NCI-H146 treated with DMSO at 0.1 percent for 48 hours (cell line): Measurements from ENCODE around the gene AKAP6.
"Not testable (repeated sequence)": the region's sequence is repeated elsewhere in the genome, so short reads cannot be mapped to it uniquely, and the experiment has no call there.

Experiments
- DNase-seq: peaks from one replicate; lab custom pipeline; 2025; ENCODE audit not compliant: unreplicated experiment; lab: John Stamatoyannopoulos, UW

The AKAP6 gene

GRCh38 chr14:32737621-32738020 is 408.5 kb downstream of the AKAP6 start:
- no peak for DNase-seq

- no peak for DNase-seq
Observed at GRCh38 chr14:32738206-32738871, 409.2 kb downstream of the AKAP6 start.

GRCh38 chr14:32744811-32745445 is 415.8 kb downstream of the AKAP6 start:
- no peak for DNase-seq

- no peak for DNase-seq
Observed at GRCh38 chr14:32754209-32754608, 425.1 kb downstream of the AKAP6 start.

GRCh38 chr14:32756173-32756572 is 427.1 kb downstream of the AKAP6 start:
- DNase-seq = no peak

- DNase-seq = no peak
Observed at GRCh38 chr14:32756775-32757174, 427.7 kb downstream of the AKAP6 start.

GRCh38 chr14:32757568-32757967 is 428.5 kb downstream of the AKAP6 start:
- DNase-seq = no peak

GRCh38 chr14:32761381-32761968 is 432.4 kb downstream of the AKAP6 start:
- no peak for DNase-seq

GRCh38 chr14:32762886-32763285 is 433.8 kb downstream of the AKAP6 start:
- no peak for DNase-seq

GRCh38 chr14:32763673-32764072 is 434.6 kb downstream of the AKAP6 start:
- no peak for DNase-seq

GRCh38 chr14:32764131-32764530 is 435.0 kb downstream of the AKAP6 start:
- DNase-seq = no peak

GRCh38 chr14:32770422-32770821 is 441.3 kb downstream of the AKAP6 start:
- DNase-seq = no peak

- DNase-seq = no peak
Observed at GRCh38 chr14:32774214-32774613, 445.1 kb downstream of the AKAP6 start.

GRCh38 chr14:32779840-32780239 is 450.7 kb downstream of the AKAP6 start:
- no peak for DNase-seq

- DNase-seq = no peak
Observed at GRCh38 chr14:32784405-32784804, 455.3 kb downstream of the AKAP6 start.

- no peak for DNase-seq
Observed at GRCh38 chr14:32785585-32785984, 456.5 kb downstream of the AKAP6 start.

- DNase-seq = no peak
Observed at GRCh38 chr14:32786886-32787285, 457.8 kb downstream of the AKAP6 start.

- DNase-seq = not testable (repeated sequence)
Observed at GRCh38 chr14:32793033-32793432, 463.9 kb downstream of the AKAP6 start.

- no peak for DNase-seq
Observed at GRCh38 chr14:32800320-32800719, 471.2 kb downstream of the AKAP6 start.

- DNase-seq = no peak
Observed at GRCh38 chr14:32802295-32802694, 473.2 kb downstream of the AKAP6 start.

- DNase-seq = no peak
Observed at GRCh38 chr14:32805979-32806378, 476.9 kb downstream of the AKAP6 start.

GRCh38 chr14:32808644-32809043 is 479.5 kb downstream of the AKAP6 start:
- DNase-seq = no peak
